ENCODE results near the gene CNGA1.
"Not testable (repeated sequence)": the region's sequence is repeated elsewhere in the genome, so short reads cannot be mapped to it uniquely, and the experiment has no call there.

- TF ChIP-seq PATZ1 (CRISPR knock-in tag; IDR thresholded peaks at IDR 0.05; ENCODE audit: borderline replicate concordance); ISL1 (CRISPR knock-in tag; IDR thresholded peaks at IDR 0.05): not testable (repeated sequence)
Measured at GRCh38 chr4:47923261-47923608, 93.2 kb downstream of the CNGA1 start.
